ENCODE measurements around the gene HACD2.

DNA sequence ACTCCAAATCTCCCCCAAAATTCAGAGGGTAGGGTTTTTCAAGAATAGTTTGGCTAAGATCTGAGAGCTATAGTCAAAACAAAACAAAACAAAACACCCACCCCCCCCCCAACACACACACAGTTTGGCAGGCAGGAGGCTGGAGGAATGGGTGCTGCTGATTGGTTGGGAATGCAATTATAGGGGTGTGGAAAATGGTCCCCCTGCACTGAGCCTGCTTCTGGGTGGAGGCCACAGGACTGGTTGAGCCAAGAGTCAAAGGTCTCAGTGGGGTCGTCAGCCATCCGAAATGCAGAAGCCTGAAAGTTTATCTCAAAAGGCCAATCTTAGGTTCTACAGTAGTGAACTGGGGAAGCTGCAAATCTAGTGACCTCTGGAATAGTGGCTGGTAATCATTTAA lies 2.5 kb upstream of the HACD2 start:
- TF ChIP-seq, protein P1, sequence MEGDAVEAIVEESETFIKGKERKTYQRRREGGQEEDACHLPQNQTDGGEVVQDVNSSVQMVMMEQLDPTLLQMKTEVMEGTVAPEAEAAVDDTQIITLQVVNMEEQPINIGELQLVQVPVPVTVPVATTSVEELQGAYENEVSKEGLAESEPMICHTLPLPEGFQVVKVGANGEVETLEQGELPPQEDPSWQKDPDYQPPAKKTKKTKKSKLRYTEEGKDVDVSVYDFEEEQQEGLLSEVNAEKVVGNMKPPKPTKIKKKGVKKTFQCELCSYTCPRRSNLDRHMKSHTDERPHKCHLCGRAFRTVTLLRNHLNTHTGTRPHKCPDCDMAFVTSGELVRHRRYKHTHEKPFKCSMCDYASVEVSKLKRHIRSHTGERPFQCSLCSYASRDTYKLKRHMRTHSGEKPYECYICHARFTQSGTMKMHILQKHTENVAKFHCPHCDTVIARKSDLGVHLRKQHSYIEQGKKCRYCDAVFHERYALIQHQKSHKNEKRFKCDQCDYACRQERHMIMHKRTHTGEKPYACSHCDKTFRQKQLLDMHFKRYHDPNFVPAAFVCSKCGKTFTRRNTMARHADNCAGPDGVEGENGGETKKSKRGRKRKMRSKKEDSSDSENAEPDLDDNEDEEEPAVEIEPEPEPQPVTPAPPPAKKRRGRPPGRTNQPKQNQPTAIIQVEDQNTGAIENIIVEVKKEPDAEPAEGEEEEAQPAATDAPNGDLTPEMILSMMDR (conservative IDR thresholded peaks at IDR 0.05; ENCODE audit: low read depth, low read length), result no peak
- no peak for TF ChIP-seq EZH2 (IDR thresholded peaks at IDR 0.05; ENCODE audit: low read length, unreplicated experiment)
- no peak for TF ChIP-seq EZH2phosphoT487 (IDR thresholded peaks at IDR 0.05; ENCODE audit: borderline replicate concordance, low read length)
